Neutrophil (primary cell): ENCODE results near the gene IMPG2.

Experiments used
- H3K27ac ChIP-seq: fragments of 200-600 bp; sonication (generic); 2 replicates; pipeline ENCODE4 v1.5.1; 2016; ENCODE audit warnings: mild to moderate bottlenecking, moderate library complexity
- H3K27me3 ChIP-seq: fragments of 200-600 bp; sonication (generic); 2 replicates; pipeline ENCODE4 v1.6.0; 2016; ENCODE audit warnings: mild to moderate bottlenecking
- H3K36me3 ChIP-seq: fragments of 200-600 bp; sonication (generic); 2 replicates; pipeline ENCODE4 v1.5.1; 2017
- H3K4me1 ChIP-seq, 2 experiments: fragments of 200-600 bp in 1 of 2; sonication (generic) in 1 of 2; 1 replicate in 1 of 2; 2 replicates in 1 of 2; pipeline versions ENCODE4 v1.5.1 to v1.6.1; 2013 to 2016; ENCODE audit warnings: low read depth in 1 of 2, low read length in 1 of 2, mild to moderate bottlenecking in 1 of 2, moderate library complexity in 1 of 2; ENCODE audit not compliant: control insufficient read depth in 1 of 2, insufficient read depth in 1 of 2
- H3K4me3 ChIP-seq, 2 experiments: fragments of 200-600 bp in 1 of 2; sonication (generic) in 1 of 2; 1 replicate in 1 of 2; 2 replicates in 1 of 2; pipeline ENCODE4 v1.5.1; 2013 to 2016; ENCODE audit warnings: low read depth in 1 of 2, low read length in 1 of 2, mild to moderate bottlenecking in 1 of 2, moderate library complexity in 1 of 2
- H3K9me3 ChIP-seq: fragments of 200-600 bp; sonication (generic); 2 replicates; pipeline ENCODE4 v1.5.1; 2016
- TF ChIP-seq, protein P1 (sequence below): fragments of 200-600 bp; sonication (generic); IDR thresholded peaks from 2 replicates; pipeline ENCODE4 v1.5.1; 2016; ENCODE audit warnings: antibody characterized with exemption

IMPG2 gene

DNA sequence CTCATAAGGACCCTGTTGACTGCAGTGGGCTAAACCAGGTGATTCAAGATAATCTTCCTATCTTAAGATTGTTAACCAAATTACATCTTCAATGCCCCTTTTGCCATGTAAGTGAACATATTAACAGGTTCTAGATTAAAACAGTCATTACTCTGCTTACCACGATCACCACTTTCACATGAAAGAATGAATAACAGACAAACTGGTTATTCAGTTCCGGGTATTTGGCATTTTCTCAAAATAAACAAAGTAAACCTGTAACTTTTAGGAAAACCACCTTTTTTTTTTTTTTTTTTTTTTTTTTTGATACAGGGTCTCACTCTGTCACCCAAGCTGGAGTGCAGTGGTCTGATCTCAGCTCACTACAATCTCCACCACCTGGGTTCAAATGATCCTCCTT, 131.2 kb downstream of the IMPG2 start:
- H3K4me3 ChIP-seq, result no peak overlapping the region
- no peaks in the 10 kb centered on the region for H3K9me3 ChIP-seq
- TF ChIP-seq, protein P1, sequence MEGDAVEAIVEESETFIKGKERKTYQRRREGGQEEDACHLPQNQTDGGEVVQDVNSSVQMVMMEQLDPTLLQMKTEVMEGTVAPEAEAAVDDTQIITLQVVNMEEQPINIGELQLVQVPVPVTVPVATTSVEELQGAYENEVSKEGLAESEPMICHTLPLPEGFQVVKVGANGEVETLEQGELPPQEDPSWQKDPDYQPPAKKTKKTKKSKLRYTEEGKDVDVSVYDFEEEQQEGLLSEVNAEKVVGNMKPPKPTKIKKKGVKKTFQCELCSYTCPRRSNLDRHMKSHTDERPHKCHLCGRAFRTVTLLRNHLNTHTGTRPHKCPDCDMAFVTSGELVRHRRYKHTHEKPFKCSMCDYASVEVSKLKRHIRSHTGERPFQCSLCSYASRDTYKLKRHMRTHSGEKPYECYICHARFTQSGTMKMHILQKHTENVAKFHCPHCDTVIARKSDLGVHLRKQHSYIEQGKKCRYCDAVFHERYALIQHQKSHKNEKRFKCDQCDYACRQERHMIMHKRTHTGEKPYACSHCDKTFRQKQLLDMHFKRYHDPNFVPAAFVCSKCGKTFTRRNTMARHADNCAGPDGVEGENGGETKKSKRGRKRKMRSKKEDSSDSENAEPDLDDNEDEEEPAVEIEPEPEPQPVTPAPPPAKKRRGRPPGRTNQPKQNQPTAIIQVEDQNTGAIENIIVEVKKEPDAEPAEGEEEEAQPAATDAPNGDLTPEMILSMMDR, result no peak
- no peaks in the 10 kb centered on the region for H3K4me1 ChIP-seq
- H3K27me3 ChIP-seq, result no peaks in the 10 kb centered on the region
- H3K36me3 ChIP-seq, result no peaks in the 10 kb centered on the region
- H3K27ac ChIP-seq, result no peak overlapping the region

DNA sequence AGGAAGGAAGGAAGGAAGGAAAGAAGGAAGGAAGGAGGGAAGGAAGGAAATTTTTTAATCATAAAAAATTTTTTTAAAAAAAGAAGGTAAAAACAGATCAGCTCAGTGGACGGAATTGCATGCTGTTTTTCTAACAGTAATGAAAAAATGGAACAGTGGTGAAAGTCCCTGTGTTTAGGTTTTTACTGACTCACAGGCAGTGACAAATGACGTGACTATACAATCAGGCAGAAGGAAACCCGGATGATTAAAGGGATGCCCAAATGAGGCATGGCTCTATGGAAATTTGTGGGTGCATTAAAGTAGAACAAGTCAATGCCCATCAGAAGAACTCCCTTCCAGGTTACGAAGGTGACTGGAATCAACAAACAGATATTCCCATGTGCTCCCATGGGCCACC, 135.0 kb downstream of the IMPG2 start:
- TF ChIP-seq, protein P1, result no peak
- Histone ChIP-seq H3K4me3 (no peak overlapping the region), H3K4me1 (no peaks in the 10 kb centered on the region), H3K36me3 (no peaks in the 10 kb centered on the region), H3K27ac (no peak overlapping the region), H3K9me3 (no peaks in the 10 kb centered on the region), H3K27me3 (no peaks in the 10 kb centered on the region)

DNA sequence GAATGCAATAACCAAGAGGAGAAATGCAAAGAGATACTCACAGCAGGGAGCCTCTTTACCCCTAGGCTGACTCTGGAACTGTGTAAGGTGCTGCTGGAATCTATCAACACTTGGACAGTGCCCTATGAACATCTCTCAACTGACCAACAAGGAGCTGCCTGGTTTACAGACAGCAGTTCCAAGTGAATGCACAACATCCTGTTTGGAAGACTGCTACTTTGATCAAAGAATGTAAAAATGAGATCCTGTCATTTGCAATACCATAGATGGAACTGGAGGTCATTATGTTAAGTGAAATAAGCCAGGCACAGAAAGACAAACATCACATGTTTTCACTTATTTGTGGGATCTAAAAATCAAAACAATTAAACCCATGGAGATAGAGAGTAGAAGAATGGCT, 136.3 kb downstream of the IMPG2 start:
- Histone ChIP-seq H3K27ac (no peak overlapping the region), H3K9me3 (no peaks in the 10 kb centered on the region), H3K4me1 (no peaks in the 10 kb centered on the region), H3K27me3 (no peaks in the 10 kb centered on the region), H3K4me3 (no peak overlapping the region), H3K36me3 (no peaks in the 10 kb centered on the region)
- TF ChIP-seq, protein P1, result no peak

DNA sequence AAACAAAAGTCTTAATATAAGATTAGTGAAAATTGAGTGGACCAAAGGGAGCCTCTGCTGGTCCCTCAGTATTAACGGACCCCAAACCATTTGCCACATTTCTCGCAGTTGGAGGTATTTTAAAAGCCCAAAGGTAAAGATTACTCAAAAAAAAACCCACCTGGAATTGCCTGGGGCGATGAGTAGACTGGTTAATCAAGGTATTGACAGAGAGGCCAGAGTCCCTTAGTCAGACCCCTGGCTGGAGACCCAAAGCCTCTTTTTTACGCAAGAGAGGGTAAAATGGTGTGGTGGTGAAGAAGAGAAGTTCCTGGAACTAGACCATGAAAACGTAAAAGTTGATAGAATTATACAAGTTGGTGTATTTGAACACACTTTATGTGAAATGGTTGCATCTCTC, 137.2 kb downstream of the IMPG2 start:
- H3K4me1 ChIP-seq, result no peaks in the 10 kb centered on the region
- H3K4me3 ChIP-seq, result no peak overlapping the region
- H3K27ac ChIP-seq, result no peak overlapping the region
- no peaks in the 10 kb centered on the region for H3K36me3 ChIP-seq
- no peaks in the 10 kb centered on the region for H3K9me3 ChIP-seq
- no peaks in the 10 kb centered on the region for H3K27me3 ChIP-seq
- TF ChIP-seq, protein P1, result no peak

DNA sequence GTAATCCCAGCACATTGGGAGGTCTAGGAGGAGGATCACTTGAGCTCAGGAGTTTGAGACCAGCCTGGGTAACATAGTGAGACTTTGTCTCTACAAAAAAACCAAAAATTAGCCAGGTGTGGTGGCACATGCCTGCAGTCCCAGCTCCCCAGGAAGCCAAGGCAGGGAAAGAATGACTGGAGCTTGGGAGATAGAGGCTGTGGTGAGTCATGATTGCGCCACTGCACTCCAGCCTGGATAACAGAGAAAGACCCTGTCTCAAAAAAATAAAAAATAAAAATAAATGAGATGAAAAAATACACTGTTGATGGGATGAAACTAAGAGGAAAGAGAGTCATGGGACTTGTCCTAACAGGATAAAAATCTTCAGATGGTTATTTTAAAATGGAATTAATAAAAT, 137.6 kb downstream of the IMPG2 start:
- Histone ChIP-seq H3K9me3 (no peaks in the 10 kb centered on the region), H3K4me1 (no peaks in the 10 kb centered on the region), H3K36me3 (no peaks in the 10 kb centered on the region), H3K4me3 (no peak overlapping the region), H3K27me3 (no peaks in the 10 kb centered on the region), H3K27ac (no peak overlapping the region)
- TF ChIP-seq, protein P1, result no peak

DNA sequence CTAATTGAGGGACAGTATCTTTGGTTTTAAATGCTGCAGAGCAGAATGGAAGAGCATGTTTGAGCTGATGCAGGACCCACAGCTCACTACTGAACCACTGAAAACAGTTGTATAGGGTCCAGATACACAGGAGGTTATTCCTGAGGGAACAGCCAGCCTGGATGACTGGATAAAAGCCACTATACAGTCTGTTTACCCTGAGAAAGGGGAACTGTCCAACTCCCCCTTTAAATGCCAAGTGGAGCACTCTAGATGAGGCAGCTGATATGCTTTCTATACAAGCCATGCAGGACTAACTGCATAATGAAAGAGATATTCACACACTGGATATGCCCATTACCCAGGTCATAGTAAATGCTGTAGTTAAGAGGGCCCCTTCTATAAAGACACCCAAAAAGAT, 138.6 kb downstream of the IMPG2 start:
- Histone ChIP-seq H3K9me3 (no peaks in the 10 kb centered on the region), H3K4me3 (no peak overlapping the region), H3K27ac (no peak overlapping the region), H3K27me3 (no peaks in the 10 kb centered on the region), H3K36me3 (no peaks in the 10 kb centered on the region), H3K4me1 (no peaks in the 10 kb centered on the region)
- TF ChIP-seq, protein P1, result no peak
